GM06990 (cell line): ENCODE results near the gene OSBPL8.
"Not testable (repeated sequence)": the region's sequence is repeated elsewhere in the genome, so short reads cannot be mapped to it uniquely, and the experiment has no call there.

ENCODE experiments used
- DNase-seq: peaks from one replicate; pipeline ENCODE4 v3.0.0-alpha.2; 2011; ENCODE audit not compliant: insufficient read length; ENCODE audit errors: extremely low read depth
- H3K27me3 ChIP-seq: replicated peaks from 2 replicates; pipeline ENCODE4 v1.6.0; 2011; ENCODE audit warnings: low read length; ENCODE audit not compliant: control insufficient read depth, insufficient read depth
- H3K36me3 ChIP-seq: 2 replicates; pipeline ENCODE4 v1.5.1; 2011; ENCODE audit warnings: low read length; ENCODE audit not compliant: control insufficient read depth, insufficient read depth
- H3K4me3 ChIP-seq: replicated peaks from 2 replicates; pipeline ENCODE4 v1.5.1; 2011; ENCODE audit warnings: low read depth, mild to moderate bottlenecking, control low read depth, low read length
- CTCF ChIP-seq: IDR thresholded peaks from 2 replicates; pipeline ENCODE4 v1.5.1; 2011; ENCODE audit warnings: low read length, control low read depth, mild to moderate bottlenecking, inconsistent platforms; ENCODE audit not compliant: insufficient read depth, poor library complexity, severe bottlenecking

OSBPL8 gene

GRCh38 chr12:76375939-76376338, 183.6 kb downstream of the OSBPL8 start:
- no peak for TF ChIP-seq CTCF
- Histone ChIP-seq H3K27me3 (no peaks in the 10 kb centered on the region), H3K4me3 (no peak overlapping the region), H3K36me3 (no peaks in the 10 kb centered on the region; the same call in 1 of the 2 replicates)
- no peak for DNase-seq

- H3K27me3 ChIP-seq = no peaks in the 10 kb centered on the region
- no peaks in the 10 kb centered on the region; the same call in 1 of the 2 replicates for H3K36me3 ChIP-seq
- H3K4me3 ChIP-seq = no peak overlapping the region
- DNase-seq = no peak
- TF ChIP-seq CTCF = no peak
Measured at GRCh38 chr12:76375470-76375869, 184.1 kb downstream of the OSBPL8 start.

GRCh38 chr12:76374386-76375020, 185.1 kb downstream of the OSBPL8 start:
- no peak for TF ChIP-seq CTCF
- DNase-seq = no peak
- Histone ChIP-seq H3K4me3 (no peak overlapping the region), H3K27me3 (no peaks in the 10 kb centered on the region), H3K36me3 (no peaks in the 10 kb centered on the region; the same call in 1 of the 2 replicates)

- TF ChIP-seq CTCF = no peak
- no peak for DNase-seq
- Histone ChIP-seq H3K4me3 (no peak overlapping the region), H3K27me3 (no peaks in the 10 kb centered on the region), H3K36me3 (peaks cover 1% of the 10 kb centered on the region)
Measured at GRCh38 chr12:76368230-76368629, 191.3 kb downstream of the OSBPL8 start.

- TF ChIP-seq CTCF = no peak
- H3K36me3 ChIP-seq = peaks cover 1% of the 10 kb centered on the region
- no peak overlapping the region for H3K4me3 ChIP-seq
- no peak for DNase-seq
- H3K27me3 ChIP-seq = no peaks in the 10 kb centered on the region
Measured at GRCh38 chr12:76366163-76366562, 193.4 kb downstream of the OSBPL8 start.

GRCh38 chr12:76364131-76364530, 195.4 kb downstream of the OSBPL8 start:
- not testable (repeated sequence) for H3K36me3 ChIP-seq, H3K27me3 ChIP-seq, DNase-seq, H3K4me3 ChIP-seq
